ENCODE results near the gene RNPEPL1.

Gene RNPEPL1

GRCh38 chr2:240526521-240526920 lies 41.8 kb upstream of the RNPEPL1 start:
- no peaks in the 10 kb centered on the region for H3K9me2 ChIP-seq (replicated peaks; ENCODE audit: insufficient read depth, low read length)
- no peak overlapping the region for H3K27ac ChIP-seq (ENCODE audit: low read depth, low read length)
- no peak overlapping the region for H3K4me2 ChIP-seq (ENCODE audit: low read depth, low read length, poor library complexity, severe bottlenecking)
- no peak overlapping the region for H3K9ac ChIP-seq (ENCODE audit: low read length)
- H3K9me3 ChIP-seq (ENCODE audit: insufficient read depth, low read length): peaks cover 18% of the 10 kb centered on the region; the same call in 1 of the 2 replicates
- H3K36me3 ChIP-seq (ENCODE audit: low read length): peaks cover 38% of the 10 kb centered on the region
- no peaks in the 10 kb centered on the region for H4K20me1 ChIP-seq (ENCODE audit: low read depth, low read length)
- H2AFZ ChIP-seq (ENCODE audit: low read depth, low read length, severe bottlenecking): no peak overlapping the region
- no peaks in the 10 kb centered on the region for H3F3A ChIP-seq (ENCODE audit: insufficient read depth)
- H3K4me3 ChIP-seq (ENCODE audit: insufficient read depth, low read length, poor library complexity, severe bottlenecking): no peak overlapping the region
- H3K27me3 ChIP-seq (ENCODE audit: low read length): no peaks in the 10 kb centered on the region
- TF ChIP-seq EZH2phosphoT487 (conservative IDR thresholded peaks at IDR 0.05; ENCODE audit: low read length) (no peak), CTCF (IDR thresholded peaks at IDR 0.05; ENCODE audit: insufficient read depth, low read length, poor library complexity, severe bottlenecking) (no peak)
- no peaks in the 10 kb centered on the region for H3K79me2 ChIP-seq (ENCODE audit: insufficient read depth, low read length)

GRCh38 chr2:240527153-240527750 lies 41.0 kb upstream of the RNPEPL1 start:
- Histone ChIP-seq H3K4me2 (ENCODE audit: low read depth, low read length, poor library complexity, severe bottlenecking) (no peak overlapping the region), H3K27me3 (ENCODE audit: low read length) (no peaks in the 10 kb centered on the region), H3K9ac (ENCODE audit: low read length) (no peak overlapping the region), H3K9me2 (replicated peaks; ENCODE audit: insufficient read depth, low read length) (no peaks in the 10 kb centered on the region), H2AFZ (ENCODE audit: low read depth, low read length, severe bottlenecking) (no peak overlapping the region), H3K27ac (ENCODE audit: low read depth, low read length) (no peak overlapping the region), H3K79me2 (ENCODE audit: insufficient read depth, low read length) (peaks cover 6% of the 10 kb centered on the region; the same call in 1 of the 2 replicates), H3K36me3 (ENCODE audit: low read length) (peaks cover 46% of the 10 kb centered on the region), H4K20me1 (ENCODE audit: low read depth, low read length) (no peaks in the 10 kb centered on the region), H3K9me3 (ENCODE audit: insufficient read depth, low read length) (peaks cover 25% of the 10 kb centered on the region; the same call in 1 of the 2 replicates), H3K4me3 (ENCODE audit: insufficient read depth, low read length, poor library complexity, severe bottlenecking) (no peak overlapping the region), H3F3A (ENCODE audit: insufficient read depth) (no peaks in the 10 kb centered on the region)
- no peak for TF ChIP-seq EZH2phosphoT487 (conservative IDR thresholded peaks at IDR 0.05; ENCODE audit: low read length)
- no peak for TF ChIP-seq CTCF (IDR thresholded peaks at IDR 0.05; ENCODE audit: insufficient read depth, low read length, poor library complexity, severe bottlenecking)

- Histone ChIP-seq H3F3A (ENCODE audit: insufficient read depth) (no peaks in the 10 kb centered on the region), H3K27me3 (ENCODE audit: low read length) (no peaks in the 10 kb centered on the region), H3K27ac (ENCODE audit: low read depth, low read length) (no peak overlapping the region), H3K9me3 (ENCODE audit: insufficient read depth, low read length) (peaks cover 34% of the 10 kb centered on the region; the same call in 1 of the 2 replicates), H2AFZ (ENCODE audit: low read depth, low read length, severe bottlenecking) (no peak overlapping the region), H3K36me3 (ENCODE audit: low read length) (peaks cover 55% of the 10 kb centered on the region), H3K9ac (ENCODE audit: low read length) (no peak overlapping the region), H3K9me2 (replicated peaks; ENCODE audit: insufficient read depth, low read length) (no peaks in the 10 kb centered on the region), H3K79me2 (ENCODE audit: insufficient read depth, low read length) (peaks cover 14% of the 10 kb centered on the region), H3K4me2 (ENCODE audit: low read depth, low read length, poor library complexity, severe bottlenecking) (no peak overlapping the region), H4K20me1 (ENCODE audit: low read depth, low read length) (no peaks in the 10 kb centered on the region), H3K4me3 (ENCODE audit: insufficient read depth, low read length, poor library complexity, severe bottlenecking) (no peak overlapping the region)
- TF ChIP-seq CTCF (IDR thresholded peaks at IDR 0.05; ENCODE audit: insufficient read depth, low read length, poor library complexity, severe bottlenecking) (no peak), EZH2phosphoT487 (conservative IDR thresholded peaks at IDR 0.05; ENCODE audit: low read length) (no peak)
These were observed 39.8 kb upstream of the RNPEPL1 start for GRCh38 chr2:240528406-240529040.
